GM12891 (cell line): Measurements from ENCODE around the gene TMCO1.

Experiments used
- PAX5 ChIP-seq: IDR thresholded peaks from 2 replicates; pipeline ENCODE4 v1.6.1; 2011; ENCODE audit warnings: low read length, moderate library complexity, mild to moderate bottlenecking; ENCODE audit not compliant: insufficient read depth, severe bottlenecking
- POLR2A ChIP-seq: IDR thresholded peaks from 2 replicates; pipeline ENCODE4 v1.6.1; 2011; ENCODE audit warnings: low read depth, low read length, control low read depth
- POLR2AphosphoS5 ChIP-seq: IDR thresholded peaks from 2 replicates; pipeline ENCODE4 v1.6.1; 2011; ENCODE audit warnings: low read depth, low read length, control low read depth
- POU2F2 ChIP-seq: IDR thresholded peaks from 2 replicates; pipeline ENCODE4 v1.6.1; 2011; ENCODE audit warnings: low read depth, mild to moderate bottlenecking, control low read depth, low read length, moderate library complexity
- TAF1 ChIP-seq: IDR thresholded peaks from 2 replicates; pipeline ENCODE4 v1.6.1; 2011; ENCODE audit warnings: low read depth, low read length, control low read depth

GRCh38 chr1:165815725-165816124 is 47.1 kb upstream of the TMCO1 start:
- no peak for TF ChIP-seq POLR2A
- TF ChIP-seq POLR2AphosphoS5 = no peak
- TF ChIP-seq POU2F2 = no peak
- TF ChIP-seq TAF1 = no peak
- no peak for TF ChIP-seq PAX5
